GM21786 (cell line): ENCODE measurements around the gene HMCN2.

ENCODE experiments used
- ATAC-seq: cut with Tn5 transposase; IDR thresholded peaks from one replicate; pipeline ENCODE4 v1.9.1; 2021; ENCODE audit not compliant: unreplicated experiment

Gene HMCN2

GRCh38 chr9:130341839-130342713 is 76.5 kb downstream of the HMCN2 start:
- ATAC-seq = no peak

- no peak for ATAC-seq
Measured at GRCh38 chr9:130342714-130343085, 77.1 kb downstream of the HMCN2 start.

GRCh38 chr9:130343445-130343918 is 77.9 kb downstream of the HMCN2 start:
- ATAC-seq = no peak

DNA sequence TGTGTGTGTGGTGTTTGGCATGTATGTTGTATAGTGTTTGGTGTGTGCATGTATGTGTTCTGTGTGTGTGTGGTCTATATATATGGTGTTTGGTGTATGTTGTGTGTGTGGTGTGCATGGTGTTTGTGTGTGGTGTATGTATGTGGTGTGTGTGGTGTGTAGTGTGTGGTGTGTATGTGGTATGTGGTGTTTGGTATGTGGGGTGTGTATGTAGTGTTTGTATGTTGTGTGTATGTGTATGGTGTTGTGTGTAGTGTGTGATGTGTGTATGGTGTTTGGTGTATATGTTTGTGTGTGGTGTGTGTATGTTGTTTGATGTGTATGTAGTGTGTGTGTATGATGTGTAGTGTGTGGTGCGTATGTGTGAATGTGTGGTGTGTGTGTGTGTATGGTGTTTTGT is 78.8 kb downstream of the HMCN2 start:
- ATAC-seq = no peak

DNA sequence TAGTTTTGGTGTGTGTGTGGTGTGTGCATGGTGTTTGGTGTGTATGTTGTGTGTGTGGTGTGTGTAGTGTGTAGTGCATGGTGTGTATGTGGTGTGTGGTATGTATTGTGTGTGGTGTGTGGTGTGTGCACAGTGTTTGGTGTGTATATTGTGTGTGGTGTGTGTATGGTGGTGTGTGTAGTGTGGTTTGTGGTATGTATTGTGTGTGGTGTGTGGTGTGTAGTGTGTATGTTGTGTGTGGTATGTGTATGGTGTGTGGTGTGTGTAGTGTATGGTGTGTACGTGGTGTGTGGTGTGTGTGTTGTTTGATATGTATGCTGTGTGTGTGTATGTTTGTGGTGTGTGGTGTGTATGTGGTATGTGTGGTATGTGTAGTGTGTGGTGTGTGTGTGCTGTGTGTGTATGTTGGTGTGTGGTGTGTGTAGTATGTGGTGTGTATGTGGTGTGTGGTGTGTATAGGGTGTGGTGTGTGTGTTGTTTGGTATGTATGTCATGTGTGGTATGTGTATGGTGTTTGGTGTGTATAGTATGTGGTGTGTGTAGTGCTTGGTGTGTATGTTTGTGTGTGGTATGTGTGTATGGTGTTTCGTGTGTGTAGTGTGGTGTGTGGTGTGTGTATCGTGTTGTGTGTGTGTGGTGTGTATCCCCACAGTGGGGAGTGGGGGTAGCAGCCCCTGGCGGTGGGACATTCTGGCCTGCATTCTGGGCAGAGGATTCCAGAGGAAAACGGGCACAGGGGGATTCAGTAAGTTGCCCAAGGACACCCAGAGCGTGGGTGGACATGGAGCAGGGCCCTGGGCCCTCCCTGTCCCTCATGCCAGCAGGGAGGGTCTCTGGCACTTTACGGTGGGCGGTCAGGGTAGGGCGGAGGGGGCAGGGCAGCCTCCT is 79.7 kb downstream of the HMCN2 start:
- ATAC-seq = no peak

DNA sequence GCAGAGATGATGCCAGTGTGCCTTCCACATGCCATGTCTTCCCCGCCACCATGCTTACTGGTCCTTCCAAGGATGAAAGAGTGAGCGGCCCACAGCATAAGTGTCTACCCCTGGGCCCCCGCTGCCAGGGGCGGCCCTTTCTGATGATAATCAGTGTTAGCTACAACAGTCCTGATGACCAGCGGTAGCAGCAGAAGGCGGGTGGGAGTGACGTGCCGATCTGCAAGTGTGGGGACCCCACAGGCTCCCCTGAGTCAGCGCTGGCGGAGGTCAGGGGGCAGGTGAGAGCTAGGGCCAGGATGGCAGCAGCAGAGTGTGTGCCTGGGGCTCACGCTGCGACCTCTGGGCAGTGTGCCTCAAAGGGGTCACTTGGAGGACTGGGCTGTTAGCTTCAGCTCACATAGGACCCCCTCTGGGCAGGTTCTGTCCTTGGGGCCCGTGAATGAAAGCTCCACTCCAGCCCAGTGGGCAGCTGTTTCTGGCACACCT is 80.4 kb downstream of the HMCN2 start:
- ATAC-seq = no peak

GRCh38 chr9:130346431-130346830 is 80.9 kb downstream of the HMCN2 start:
- ATAC-seq = no peak

- ATAC-seq = no peak
Measured at GRCh38 chr9:130347036-130347435, 81.5 kb downstream of the HMCN2 start.

GRCh38 chr9:130347931-130348330 is 82.4 kb downstream of the HMCN2 start:
- no peak for ATAC-seq

- ATAC-seq = no peak
Measured at GRCh38 chr9:130348341-130348740, 82.8 kb downstream of the HMCN2 start.

GRCh38 chr9:130348881-130349280 is 83.3 kb downstream of the HMCN2 start:
- ATAC-seq = no peak

- ATAC-seq = no peak
Measured at GRCh38 chr9:130349398-130349797, 83.8 kb downstream of the HMCN2 start.

GRCh38 chr9:130351343-130351742 is 85.8 kb downstream of the HMCN2 start:
- no peak for ATAC-seq

DNA sequence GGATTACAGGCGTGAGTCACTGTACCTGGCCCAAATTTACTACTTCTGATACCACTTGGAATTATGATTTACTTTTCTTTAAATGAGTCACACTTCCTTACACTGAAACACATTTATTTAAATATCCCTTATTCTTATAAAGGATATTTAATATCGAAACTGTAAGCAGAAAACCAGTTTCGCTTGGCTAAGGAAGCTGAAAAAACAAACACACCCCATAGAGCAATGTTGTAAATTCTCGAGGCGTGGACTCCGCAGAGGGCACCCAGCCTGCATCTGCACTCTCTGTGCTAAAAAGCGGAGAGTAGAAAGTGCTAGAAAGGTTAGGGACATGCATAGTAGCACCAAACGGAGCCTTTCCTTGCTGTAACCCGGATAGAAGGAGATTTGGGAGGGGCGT is 86.5 kb downstream of the HMCN2 start:
- ATAC-seq = no peak

DNA sequence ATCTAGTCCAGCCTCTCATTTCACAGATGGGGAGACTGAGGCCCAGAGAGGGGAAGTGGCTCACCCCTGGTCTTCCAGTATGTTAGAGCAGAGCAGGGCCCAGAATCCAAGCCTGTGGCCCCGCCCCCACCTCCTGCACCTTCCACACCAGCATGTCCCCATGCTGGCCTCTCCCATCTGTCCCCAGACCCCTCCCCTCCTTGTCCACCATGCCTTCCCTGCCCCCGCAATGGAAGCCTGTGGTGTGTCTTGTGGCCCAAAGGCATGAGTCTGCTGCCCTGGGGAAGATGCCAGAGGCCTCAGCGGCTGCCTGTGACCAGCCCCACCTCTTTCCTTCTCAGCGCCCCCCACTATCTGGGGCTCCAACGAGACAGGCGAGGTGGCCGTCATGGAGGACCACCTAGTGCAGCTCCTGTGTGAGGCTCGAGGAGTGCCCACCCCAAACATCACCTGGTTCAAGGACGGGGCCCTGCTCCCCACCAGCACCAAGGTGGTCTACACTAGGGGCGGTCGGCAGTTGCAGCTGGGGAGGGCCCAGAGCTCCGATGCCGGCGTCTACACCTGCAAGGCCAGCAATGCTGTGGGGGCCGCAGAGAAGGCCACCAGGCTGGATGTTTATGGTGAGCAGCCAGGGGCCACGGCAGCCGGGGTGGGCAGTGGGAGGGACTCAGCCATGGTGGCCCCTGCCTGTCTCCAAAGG is 87.2 kb downstream of the HMCN2 start:
- no peak for ATAC-seq

DNA sequence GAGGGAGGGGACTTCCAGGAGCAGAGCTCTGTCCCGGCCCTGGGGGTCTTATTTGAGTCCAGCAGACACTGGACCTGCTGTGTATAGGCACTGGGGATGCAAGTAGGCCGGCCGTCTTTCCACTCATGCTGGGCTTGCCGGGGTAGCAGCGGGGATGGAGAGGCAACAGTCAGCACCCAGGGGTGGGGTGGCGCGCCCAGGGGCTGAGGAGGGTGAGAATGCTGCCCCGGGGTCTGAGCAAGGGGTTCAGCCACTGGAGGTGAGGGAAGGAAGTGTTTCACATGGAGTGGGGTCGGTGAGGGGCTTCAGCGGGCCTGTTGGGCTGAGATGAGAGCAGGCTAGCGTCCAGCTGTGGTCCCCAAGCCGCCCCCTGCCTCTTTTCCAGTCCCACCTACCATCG is 88.8 kb downstream of the HMCN2 start:
- ATAC-seq = no peak

GRCh38 chr9:130354806-130355205 is 89.2 kb downstream of the HMCN2 start:
- ATAC-seq = no peak

DNA sequence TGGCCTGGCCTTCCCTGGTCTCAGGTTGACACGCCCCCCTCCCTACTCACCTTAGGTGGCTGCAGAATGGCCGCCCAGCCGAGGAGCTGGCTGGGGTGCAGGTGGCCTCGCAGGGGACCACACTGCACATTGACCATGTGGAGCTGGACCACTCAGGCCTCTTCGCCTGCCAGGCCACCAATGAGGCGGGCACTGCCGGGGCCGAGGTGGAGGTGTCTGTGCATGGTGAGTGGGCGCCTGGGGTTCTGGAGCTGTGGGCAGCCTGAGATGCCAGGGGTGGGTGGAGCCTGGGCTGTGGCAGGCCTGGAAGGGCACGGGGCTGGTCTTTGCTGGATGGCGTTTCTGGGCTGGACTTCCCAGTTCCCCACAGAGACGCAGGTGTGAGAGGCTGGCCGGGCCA is 90.5 kb downstream of the HMCN2 start:
- ATAC-seq = no peak

DNA sequence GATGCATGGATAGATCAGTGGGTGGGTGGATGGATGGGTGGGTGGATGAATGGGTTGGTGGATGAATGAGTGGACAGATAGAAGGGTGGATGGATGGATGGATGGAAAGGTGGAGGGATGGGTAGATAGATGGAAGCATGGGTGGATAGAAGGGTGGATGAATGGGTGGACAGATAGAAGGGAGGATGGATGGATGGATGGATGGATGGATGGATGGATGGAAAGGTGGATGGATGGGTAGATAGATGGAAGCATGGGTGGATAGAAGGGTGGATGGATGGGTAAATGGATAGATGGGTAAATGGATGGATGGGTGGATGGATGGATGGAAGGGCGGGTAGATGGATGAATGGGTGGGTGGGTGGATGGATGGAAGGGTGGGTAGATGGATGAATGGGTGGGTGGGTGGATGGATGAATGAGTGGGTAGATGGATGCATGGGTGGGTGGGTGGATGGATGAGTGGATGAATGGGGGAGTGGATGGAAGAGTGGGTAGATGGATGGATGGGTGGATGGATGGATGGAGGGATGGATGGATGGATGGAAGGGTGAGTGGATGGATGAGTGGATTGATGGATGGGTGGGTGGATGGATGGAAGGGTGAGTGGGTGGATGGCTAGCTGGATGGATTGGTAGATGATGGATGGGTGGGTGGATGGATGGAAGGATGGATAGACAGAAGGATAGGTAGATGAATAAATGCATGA is 91.5 kb downstream of the HMCN2 start:
- no peak for ATAC-seq

DNA sequence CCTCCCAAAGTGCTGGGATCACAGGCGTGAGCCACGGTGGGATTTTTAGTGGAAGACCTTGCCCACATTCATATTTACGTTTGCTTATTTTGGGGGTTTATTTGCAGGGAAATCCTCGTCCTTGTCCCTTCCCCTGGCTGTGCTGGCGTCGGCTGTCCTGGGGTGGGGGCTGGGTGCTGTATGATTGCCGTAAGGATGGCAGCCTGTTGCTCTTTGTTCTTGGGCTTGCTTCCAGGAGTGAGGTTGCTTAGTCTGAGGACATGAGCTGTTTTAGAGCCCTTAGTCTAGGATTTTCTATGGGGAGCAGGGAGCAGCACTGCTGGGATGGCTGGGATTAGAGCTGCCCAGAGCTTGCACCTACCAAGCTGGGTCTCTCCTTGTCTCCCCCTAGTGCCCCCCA is 93.4 kb downstream of the HMCN2 start:
- ATAC-seq = no peak

DNA sequence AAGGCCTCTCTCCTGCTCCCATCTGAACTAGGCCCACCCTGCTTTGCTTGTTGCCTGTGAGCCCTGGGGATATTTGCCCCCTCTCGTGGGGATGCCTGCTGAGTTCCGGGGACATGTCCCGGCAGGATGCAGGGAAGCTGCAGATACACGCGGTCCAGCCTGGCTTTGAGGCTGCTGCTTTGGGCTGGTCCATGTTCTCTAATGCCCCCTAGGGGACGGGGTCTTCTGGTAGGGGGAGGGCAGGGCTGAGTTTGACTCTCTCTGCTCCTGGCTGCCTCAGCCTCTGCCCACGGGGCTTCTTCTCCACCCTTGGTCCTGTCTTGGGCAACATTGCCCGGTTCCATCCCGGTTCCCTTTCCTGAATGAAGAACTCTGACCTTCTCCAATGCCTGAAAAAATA is 94.3 kb downstream of the HMCN2 start:
- ATAC-seq = no peak
